HG03571 (cell line): ENCODE results near the gene REV3L.
"Not testable (repeated sequence)": the region's sequence is repeated elsewhere in the genome, so short reads cannot be mapped to it uniquely, and the experiment has no call there.

Experiments used
- ATAC-seq: cut with Tn5 transposase; IDR thresholded peaks from one replicate; pipeline ENCODE4 v1.9.1; 2021; ENCODE audit not compliant: unreplicated experiment

Gene REV3L

DNA sequence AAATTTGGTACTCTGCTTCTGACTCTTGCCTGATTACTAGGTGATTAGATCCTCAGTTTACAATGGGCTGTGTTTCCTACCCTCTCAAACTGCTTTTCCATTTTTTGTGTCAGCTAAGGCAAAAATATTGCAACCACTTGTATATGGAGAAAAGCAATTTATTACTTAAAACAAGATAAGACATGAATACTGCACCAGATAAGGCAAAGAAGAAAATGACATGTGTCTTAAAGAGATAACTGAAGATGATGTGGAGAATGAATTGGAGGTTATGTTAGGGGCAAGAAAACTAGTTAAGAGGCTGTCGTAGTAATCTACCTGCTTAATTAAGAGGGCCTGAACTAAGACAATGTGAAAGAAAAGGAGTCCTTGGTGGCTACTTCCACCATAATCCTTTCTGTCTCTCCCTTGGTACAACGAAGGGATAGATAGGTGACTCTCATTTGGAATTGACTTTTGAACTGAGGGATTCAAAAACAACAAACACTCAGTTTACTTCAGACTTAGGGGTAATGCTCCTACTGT lies 16.3 kb upstream of the REV3L start:
- no peak for ATAC-seq

DNA sequence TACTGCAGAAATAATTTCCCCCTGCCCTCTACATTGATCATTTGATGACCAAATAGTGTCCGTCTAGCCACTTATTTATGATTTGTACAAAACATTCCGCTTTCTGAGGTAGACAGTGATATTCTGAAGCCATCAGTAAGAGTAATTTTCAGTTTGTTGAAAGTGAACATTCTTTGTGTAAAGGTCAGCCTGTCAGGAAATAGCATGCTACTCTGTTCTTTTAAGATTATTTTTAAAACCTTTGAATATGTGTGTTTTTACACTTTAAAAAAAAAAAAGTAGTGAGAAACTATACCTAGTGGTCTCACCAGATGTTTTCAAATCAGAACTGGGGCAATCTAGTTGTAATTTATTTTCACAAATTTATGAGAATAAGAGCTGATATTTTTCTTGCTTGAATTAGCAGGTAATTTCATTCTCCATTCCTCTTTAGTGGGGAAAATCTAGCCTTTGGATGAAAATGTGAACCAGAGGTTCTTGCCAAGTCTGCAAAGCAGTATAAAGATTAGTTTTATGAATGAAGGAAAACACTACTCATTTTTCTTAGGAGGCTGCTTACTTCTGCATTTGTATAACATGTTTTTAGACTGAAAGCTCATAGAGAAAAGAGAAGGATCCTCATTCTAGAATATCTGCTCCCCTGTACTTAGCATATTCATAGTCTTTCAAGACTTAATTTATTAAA lies 12.1 kb upstream of the REV3L start:
- ATAC-seq: no peak

DNA sequence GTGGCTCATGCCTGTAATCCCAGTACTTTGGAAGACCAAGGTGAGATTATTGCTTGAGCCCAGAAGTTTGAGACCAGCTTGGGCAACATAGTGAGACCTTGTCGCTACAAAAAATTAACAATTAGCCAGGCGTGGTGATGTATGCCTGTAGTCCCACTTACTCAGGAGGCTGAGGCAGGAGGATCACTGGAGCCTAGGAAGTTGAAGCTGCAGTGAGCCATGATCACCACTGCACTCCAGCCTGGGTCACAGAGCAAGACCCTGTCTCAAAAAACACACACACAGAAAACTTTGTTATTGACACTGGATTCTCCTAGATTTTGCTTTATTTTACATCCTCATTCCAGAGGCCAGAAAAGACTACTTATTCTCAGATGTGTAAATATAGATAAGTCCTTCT lies 9.5 kb upstream of the REV3L start:
- ATAC-seq: no peak

DNA sequence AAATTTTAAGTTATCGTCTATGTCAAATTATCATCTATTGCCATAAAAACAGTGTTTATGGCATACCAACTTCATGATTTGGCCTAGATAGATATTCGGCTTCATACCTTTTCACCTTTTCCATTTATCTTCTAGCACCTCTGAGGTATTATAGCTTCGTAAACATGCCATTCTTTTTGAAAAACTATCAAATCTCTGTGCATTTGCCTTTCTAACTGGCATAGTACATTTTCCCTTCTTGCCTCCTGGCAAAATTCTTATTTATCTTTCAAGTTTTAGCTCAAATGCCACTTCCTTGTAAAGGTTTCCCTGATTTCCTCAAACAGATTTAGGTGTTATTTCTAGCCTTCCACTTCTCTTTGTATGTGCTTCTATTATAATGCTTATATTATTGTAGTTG lies 7.0 kb upstream of the REV3L start:
- ATAC-seq: no peak

DNA sequence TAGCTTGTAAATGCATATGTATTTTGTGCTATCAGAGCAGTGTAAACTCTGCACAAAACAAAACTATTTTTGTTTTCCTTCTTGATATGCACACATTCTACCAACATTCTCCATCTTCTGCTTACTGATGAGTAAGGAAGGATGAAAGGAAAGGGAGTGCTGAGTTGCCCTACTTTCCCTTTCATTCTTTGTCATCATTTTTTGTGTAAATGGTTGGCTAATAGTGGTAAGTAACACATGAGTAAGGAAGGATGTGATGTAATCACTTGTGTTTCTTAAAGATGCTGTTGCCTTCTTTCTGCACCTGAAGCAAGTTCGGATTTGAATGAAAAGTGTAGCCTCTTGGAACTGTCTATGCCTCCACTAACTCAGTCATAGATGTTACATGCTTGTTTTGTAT lies 4.6 kb upstream of the REV3L start:
- ATAC-seq: peak; percentile 26

DNA sequence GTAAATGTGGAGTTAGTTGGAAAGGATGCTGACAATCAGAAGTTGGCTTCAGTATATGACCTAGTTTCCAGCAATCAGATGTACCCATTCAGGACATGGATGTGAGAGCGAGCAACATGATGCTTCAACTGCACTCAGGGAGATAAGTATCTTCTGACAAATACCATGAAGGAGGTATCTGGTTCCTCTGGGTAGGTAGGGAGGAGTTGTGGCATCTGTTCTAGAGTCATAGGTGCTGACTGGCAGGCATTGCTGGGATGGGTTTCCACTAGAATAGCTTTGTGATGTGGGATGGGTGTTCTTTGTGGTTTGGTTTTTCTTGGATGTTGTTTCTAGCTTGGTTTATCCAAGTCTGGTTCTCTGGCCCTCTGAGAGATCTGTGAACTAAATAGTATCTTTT lies 3.9 kb upstream of the REV3L start:
- no peak for ATAC-seq

DNA sequence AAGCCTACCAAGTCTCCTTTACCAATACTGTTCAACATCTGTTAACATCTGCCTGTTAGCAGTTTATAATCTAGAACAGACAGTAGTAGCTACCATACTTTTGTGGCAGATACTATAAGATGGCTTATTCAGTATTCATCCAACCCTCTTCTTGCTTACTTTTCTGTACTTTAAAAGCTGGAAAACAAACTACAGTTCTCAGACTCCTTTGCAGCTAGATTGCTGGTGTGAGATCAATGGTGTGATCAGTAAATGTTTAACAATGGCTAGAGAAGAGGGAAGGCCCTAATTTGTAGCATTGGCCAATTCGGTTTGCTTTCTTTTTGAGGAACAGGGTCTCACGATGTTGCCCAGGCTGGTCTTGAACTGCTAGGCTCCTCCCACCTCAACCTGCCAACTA lies 3.5 kb upstream of the REV3L start:
- ATAC-seq: no peak

DNA sequence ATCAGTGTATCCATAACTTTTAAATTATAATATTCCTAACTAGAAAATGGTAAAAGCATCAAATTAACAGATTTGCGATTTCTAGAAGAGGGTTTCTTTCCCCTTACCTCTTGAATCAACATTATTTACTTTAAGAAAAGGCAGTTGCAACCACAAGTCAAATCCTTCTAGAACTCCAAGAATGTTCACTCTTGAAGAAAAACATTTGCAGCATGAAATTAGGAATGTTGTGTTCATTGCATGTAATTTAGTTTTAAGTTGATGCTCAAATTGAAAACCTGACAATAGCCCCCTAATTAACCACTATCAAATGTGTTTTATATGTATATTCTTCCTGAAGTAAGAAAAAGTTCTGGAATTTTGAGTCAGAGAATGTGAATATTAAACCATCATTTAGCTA lies 2.3 kb upstream of the REV3L start:
- ATAC-seq: no peak

DNA sequence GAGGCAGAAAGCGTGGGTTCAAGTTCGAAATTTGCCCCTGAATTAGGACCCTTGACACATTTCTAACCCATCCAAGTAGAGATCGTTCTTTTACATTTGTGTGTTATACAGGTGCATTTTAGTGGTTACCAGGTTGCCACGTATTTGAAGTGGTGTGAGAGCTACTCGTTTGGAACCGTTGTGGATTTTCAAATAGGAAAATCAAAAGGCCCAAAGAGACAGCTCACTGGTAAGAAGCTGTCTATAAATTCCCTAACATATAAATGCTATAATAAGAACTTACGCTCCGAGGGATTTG lies 1.6 kb upstream of the REV3L start:
- no peak for ATAC-seq

DNA sequence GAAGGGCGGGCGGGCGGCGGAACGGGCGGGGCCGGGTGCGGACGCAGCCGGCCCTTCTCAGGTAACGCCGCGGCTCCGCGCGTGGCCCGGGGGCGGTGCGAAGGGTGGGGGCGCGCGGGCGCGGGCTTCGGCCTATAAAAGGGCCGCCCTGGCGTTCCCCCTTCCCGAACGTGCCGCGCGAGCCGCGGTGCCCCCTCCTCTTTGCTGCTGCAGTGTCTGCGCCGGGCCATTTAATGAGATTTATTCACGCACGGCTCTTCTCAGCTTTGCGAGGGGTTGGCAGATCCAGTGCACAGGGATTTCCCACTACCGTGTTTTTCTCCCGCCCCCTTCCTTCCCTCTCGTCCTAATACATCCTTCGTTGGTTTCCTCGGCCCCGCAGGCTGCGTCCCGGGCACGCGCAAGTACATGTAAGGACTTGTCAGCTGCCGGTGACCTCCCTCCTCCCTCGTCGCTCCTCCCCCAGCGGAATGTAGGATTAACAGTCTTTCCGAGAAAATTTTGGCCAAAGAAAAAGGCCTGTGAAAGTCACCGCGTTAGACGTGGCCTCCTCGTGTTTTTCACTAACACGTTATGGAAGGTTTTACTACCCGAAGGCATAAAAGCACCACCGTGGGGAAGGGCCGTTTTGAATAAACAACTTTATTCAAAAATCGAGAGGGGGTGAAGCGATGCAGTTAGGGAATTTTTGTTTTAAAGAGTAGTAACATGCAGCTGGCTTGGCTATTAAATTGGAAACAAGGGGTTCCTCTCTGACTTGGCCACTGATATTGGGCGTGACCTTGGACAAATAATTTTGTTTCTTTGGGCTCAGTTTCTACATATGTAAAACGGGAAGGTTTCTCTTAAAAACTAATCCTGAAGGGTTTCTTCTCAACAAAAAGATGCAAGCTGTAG lies 966 bp upstream of the REV3L start:
- peak; percentile 44 for ATAC-seq

DNA sequence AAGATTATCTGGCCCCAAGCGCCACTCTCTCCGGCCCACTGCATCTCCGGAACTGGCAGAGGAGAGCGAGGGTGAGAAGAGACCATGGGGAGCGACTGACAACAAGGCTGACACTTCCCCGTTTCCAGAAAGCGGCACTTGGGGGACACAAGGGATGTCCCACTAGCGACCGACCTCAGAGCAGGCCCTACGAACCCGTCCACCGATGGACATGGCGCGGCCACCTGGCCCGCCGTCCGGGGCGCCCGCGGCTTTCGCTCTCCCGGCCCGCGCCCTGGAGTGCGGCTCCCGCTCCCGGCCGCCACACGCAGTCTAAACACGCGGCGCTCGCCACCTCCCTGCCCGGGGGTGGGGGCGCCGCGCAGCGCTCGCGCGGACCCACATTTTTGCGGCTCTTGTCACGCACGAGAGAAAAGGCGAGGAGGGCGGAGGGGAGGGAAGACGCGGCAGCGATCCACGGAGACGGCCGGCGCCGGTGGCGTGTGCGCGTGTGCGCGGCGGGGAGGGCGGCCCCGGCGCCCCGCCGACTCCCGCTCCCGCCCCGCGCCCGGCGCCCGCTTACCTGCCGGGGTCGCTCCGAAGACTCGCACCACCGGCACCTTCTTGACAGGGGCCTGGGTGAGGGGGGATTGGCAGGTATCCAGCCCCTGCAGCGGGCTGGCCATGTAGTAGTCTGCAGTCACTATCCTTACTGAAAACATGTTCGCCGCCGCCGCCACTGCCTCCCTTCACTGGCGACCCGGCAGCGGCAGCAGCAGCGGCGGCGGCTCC lies 645 bp downstream of the REV3L start:
- ATAC-seq: peak; percentile 23

DNA sequence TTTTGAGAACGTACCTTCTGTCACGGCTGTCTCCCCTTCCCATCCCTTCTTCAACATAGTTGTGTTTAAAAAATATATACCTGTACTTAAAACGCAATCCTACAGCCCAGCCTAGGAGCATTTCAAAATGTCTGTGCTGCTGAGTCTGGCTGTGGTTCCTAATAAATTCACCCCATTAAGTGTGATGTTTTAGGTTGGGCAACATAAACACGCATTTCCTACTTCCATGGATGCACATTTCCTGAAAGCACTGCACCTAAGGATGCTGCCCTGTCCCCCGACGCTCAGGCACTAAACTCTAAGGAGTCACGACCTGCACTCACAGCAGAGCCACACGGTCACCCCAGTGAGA lies 1.2 kb downstream of the REV3L start:
- no peak for ATAC-seq

DNA sequence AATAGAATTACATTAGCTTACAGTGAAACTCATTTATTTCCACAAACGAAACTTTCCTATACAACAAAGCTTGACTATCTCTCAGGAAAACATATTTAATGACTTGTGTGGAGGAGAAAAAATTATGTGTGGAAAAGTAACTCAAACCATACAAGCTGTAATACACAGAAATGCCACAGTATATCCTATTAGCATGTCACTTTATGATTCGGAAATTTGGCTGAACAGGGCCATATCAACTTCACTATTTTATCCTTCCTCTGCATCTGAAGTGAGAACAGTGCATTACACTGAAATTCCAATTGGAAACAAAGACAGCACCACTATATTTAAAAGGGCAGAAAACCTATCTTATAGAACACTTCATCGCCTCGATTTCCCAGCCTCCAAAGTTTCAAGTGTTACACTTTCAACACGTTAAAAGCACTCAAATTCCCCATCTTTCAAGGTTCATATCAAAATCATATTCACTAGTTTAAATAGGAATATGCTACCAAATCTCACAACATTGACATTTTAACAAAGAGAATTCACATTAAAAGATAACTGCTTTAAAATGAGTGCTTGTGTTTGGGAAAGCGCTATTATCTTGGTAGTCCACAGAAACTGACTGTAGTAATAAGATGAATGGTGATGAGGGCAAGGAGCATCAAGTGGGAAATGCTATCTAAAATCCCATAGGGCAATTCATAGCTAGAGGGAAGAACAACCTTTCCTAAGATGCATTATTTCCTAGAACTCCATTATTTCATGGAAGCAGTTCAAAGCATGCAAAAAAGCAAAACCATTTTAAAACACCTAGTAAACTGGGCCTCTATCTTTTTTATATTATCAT lies 1.8 kb downstream of the REV3L start:
- no peak for ATAC-seq

DNA sequence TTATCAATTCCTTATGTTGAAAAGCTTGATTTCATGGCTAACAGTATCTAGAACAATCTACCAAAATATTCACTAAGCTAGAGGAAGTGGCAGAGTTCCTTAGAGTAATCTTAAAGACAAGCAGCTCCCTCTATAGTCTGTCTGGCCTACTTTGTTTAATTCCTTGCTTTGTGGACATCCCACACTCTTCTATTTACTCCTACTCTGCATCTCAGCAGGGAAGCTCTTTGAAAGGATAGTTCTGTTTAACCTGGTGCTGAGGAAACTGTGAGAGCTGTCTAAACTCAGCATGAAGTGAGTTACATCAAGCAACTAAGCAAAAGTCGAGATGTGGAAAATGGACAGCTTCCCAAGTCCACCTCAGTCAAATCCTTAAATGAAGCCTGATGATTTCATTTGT lies 4.3 kb downstream of the REV3L start:
- ATAC-seq: no peak

DNA sequence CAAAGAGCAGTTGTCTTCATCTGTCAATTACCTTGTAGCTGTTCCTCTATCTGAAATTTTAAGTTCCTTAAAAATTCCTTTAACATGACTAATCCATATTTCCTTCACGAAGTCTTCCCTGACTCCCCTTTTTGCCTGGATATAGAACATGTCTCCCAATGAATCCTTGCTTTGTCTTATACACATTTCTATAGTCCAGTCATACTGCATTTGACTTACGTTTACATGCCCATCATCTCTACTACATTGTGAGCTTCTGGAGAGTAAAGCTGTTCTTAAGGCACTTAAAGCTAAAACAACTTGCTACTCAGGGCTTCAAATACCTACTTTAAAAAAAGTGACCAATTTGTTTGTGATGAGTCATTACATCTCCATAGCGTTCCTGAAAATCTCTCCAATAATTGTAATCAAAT lies 4.9 kb downstream of the REV3L start:
- ATAC-seq: no peak

DNA sequence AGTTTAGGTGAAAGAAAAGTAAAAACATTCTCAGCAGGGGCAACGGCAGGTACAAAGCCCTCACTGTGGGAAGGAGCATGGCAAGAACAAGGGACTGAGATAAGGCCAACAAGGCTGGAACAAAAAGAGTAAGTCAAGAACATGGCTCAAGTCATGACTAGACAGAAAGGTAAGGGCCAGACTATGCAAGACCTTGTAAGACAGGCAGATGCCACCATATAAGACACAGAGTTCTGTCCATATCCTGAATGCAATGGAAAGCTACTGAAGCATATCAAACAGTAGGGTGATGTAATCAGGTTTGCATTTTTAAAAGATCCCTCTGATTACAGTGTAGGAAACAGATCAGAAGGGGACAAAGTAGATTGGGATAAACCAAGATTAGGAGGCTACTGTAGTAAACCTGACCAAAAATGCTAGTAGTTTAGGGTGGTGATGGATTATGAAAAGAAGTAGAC lies 5.5 kb downstream of the REV3L start:
- no peak for ATAC-seq

DNA sequence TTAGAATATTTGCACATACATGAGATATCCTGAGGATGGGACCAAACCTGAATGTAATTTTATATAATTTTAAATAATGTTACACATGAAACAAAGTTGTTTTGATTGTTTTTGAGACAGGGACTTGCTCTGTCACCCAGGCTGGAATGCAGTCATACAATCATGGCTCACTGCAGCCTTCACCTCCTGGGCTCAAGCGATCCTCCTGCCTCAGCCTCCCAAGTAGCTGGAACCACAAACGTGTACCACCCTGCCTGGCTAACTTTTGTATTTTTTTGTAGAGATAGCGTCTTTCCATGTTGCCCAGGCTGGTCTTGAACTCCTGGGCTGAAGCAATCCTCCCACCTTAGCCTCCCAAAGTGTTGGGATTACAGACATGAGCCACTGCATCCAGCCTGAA lies 7.0 kb downstream of the REV3L start:
- ATAC-seq: not testable (repeated sequence)

DNA sequence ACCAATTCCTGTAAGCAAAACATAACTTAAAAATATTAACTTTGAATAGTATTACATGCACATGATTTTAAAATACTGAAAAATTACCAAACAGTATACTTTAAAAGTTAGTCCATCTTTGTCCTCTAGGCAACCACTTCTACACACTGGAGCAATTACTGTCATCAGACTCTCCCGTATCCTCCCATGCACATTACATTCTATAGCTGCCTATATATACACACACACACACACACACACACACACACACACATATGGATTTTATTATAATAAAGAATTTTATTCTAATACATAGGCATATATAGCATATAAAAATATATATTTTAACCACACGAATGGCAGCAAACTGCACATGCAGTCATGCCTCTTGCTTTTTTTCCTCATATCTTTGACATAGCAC lies 8.2 kb downstream of the REV3L start:
- ATAC-seq: no peak

DNA sequence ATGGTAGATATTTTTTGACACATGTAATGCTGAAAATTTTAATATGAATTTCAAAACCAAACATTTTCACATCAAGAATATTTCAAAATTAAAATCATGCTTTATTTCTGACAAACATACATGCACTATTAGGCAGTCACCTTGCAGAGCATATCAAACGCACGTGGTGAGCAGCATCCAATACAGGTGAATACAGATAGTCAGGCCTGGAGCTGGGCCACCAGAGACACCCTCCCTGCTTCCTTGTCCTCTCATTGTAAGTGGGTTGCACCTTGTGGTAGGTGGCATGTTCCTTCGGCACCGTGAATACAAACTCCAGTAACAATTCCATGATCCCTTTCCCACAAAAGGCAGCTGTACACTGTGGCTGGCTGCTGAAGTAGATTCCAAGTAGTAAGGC lies 8.9 kb downstream of the REV3L start:
- no peak for ATAC-seq

DNA sequence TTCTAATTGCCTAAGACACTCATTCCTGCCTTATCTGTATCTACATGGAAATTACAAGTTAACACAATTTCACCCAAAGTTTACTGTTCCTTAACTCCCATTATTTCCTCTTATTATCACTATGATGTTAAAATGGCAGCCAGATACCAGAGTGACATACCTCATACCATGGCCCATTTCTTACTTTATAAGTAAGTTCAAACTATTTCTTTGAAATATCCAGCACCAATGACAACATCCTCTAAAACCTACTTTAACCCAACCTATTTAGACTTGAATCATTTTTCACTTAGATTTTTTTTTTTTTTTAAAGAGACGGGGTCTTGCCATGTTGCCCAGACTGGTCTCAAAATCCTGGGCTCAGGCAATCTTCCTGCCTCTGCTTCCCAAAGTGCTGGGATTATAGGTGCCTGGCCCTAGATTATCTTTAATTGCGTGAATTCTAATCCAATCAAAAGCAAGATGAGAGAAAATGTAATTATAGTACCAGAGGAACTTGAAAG lies 10.0 kb downstream of the REV3L start:
- no peak for ATAC-seq

DNA sequence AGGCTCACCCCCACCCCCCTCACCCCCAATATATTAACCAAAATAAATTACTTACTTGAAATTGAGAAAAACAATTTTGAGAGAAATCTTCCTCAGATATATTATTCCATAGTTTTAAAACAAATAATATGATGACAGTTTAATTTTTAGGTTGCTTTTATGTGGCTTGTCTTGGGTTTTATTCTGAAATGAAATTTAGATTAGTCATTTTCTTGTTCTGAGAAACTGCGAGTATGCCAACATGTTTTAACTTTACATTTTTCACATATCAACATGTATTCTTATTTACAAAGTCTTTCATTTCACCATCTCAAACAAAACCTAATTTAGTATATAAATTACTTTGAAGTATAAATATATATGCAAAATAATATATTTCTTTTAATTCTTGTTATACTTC lies 11.1 kb downstream of the REV3L start:
- ATAC-seq: no peak
